K562 (cell line): ENCODE data around the gene CCDC87. TPM values are rescaled to one million over a fixed set of nuclear protein-coding genes. Genes with fewer than 3 reads are reported as not detected.
A peak's percentile ranks its signal among the peaks of the same experiment; 100 is the strongest.

Experiments used
- GTF2E2 ChIP-seq: fragments of 200-800 bp; sonication (Bioruptor generic); IDR thresholded peaks from 2 replicates; pipeline ENCODE4 v1.6.1; 2016; ENCODE audit warnings: missing genetic modification characterization, missing compliant biosample characterization
- HNRNPLL ChIP-seq: fragments of 200-400 bp; formaldehyde crosslinking; IDR thresholded peaks from 2 replicates; pipeline ENCODE4 v1.6.1; 2017; ENCODE audit warnings: low read length, low read depth, mild to moderate bottlenecking; ENCODE audit not compliant: poor library complexity, severe bottlenecking
- ILK ChIP-seq: fragments of 450-650 bp; IDR thresholded peaks from 2 replicates; pipeline ENCODE4 v1.6.1; 2016; ENCODE audit warnings: missing genetic modification characterization, low read depth, mild to moderate bottlenecking, missing compliant biosample characterization, moderate library complexity, borderline replicate concordance
- NR3C1 ChIP-seq: sonication (generic); formaldehyde crosslinking; IDR thresholded peaks from 2 replicates; pipeline ENCODE4 v1.8.1; 2022; ENCODE audit warnings: missing genetic modification reagents
- PHF20 ChIP-seq: fragments of 450-650 bp; IDR thresholded peaks from 2 replicates; pipeline ENCODE4 v1.6.1; 2018; ENCODE audit not compliant: partially characterized antibody
- SREBF2 ChIP-seq: sonication (generic); formaldehyde crosslinking; IDR thresholded peaks from 2 replicates; pipeline ENCODE4 v1.4.0; 2020; ENCODE audit warnings: mild to moderate bottlenecking, missing genetic modification reagents
- ZFX ChIP-seq: sonication (generic); formaldehyde crosslinking; IDR thresholded peaks from 2 replicates; pipeline ENCODE4 v1.8.0; 2022; ENCODE audit warnings: mild to moderate bottlenecking, missing genetic modification reagents, moderate library complexity
- ZNF12 ChIP-seq: sonication (generic); formaldehyde crosslinking; IDR thresholded peaks from 2 replicates; pipeline ENCODE4 v1.4.0; 2020; ENCODE audit warnings: mild to moderate bottlenecking, missing genetic modification reagents
- ZNF561 ChIP-seq: fragments of 450-650 bp; formaldehyde crosslinking; conservative IDR thresholded peaks from 2 replicates; pipeline ENCODE4 v1.4.0; 2020; ENCODE audit warnings: mild to moderate bottlenecking, moderate library complexity
- polyA plus RNA-seq, 8 experiments: library from polyadenylated mRNA; depleted of rRNA in 4 of 8; stranded (reverse) in 5 of 8; unstranded in 3 of 8; fragments of >200 nt; fragmentation: Nextera tagmentation in 2 of 8; fragmentation: Illumina TruSeq in 1 of 8; extraction: Ambion mirVana in 2 of 8; extraction: Trizol in 1 of 8; gene quantifications; 2 replicates each; pipeline versions ENCODE4 v1.2.1 to v1.2.3, GENCODE V29; 2011 to 2014; ENCODE audit warnings: inconsistent platforms in 1 of 8, missing spikeins in 1 of 8
- total RNA-seq, 7 experiments: library from RNA; depleted of rRNA in 6 of 7; stranded (reverse); fragments of >200 nt in 6 of 7; fragmentation: Illumina TruSeq in 2 of 7; extraction: Trizol in 2 of 7; gene quantifications; 2 replicates each; pipeline versions ENCODE4 v1.2.1 to v1.2.3, GENCODE V29; 2011 to 2021; ENCODE audit warnings: low replicate concordance in 1 of 7
- TF ChIP-seq, protein P1 (sequence below): fragments of 250-450 bp; sonication (Bioruptor Pico); IDR thresholded peaks from 2 replicates; pipeline ENCODE4 v1.4.0; 2020; ENCODE audit warnings: mild to moderate bottlenecking
- TF ChIP-seq, protein P2 (sequence below): fragments of 450-650 bp; IDR thresholded peaks from 2 replicates; pipeline ENCODE4 v1.7.0; 2016; ENCODE audit warnings: borderline replicate concordance
- TF ChIP-seq, protein P3 (sequence below): IDR thresholded peaks from 2 replicates; pipeline ENCODE4 v1.6.1; 2011; ENCODE audit warnings: borderline replicate concordance, low read depth, mild to moderate bottlenecking, moderate library complexity, low read length; ENCODE audit not compliant: insufficient read depth, poor library complexity, severe bottlenecking
- TF ChIP-seq, protein P4 (sequence below): fragments of 200-800 bp; sonication (Bioruptor generic); IDR thresholded peaks from 2 replicates; pipeline ENCODE4 v1.6.1; 2017; ENCODE audit warnings: missing genetic modification characterization, missing compliant biosample characterization
- TF ChIP-seq, protein P5 (sequence below): fragments of 450-650 bp; formaldehyde crosslinking; conservative IDR thresholded peaks from 2 replicates; pipeline ENCODE4 v1.4.0; 2022; ENCODE audit warnings: mild to moderate bottlenecking, missing genetic modification characterization
- TF ChIP-seq, protein P6 (sequence below): sonication (generic); formaldehyde crosslinking; IDR thresholded peaks from 2 replicates; pipeline ENCODE4 v1.8.0; 2022; ENCODE audit warnings: mild to moderate bottlenecking, missing genetic modification reagents
- TF ChIP-seq, protein P7 (sequence below): fragments of 250-450 bp; sonication (Bioruptor Pico); IDR thresholded peaks from 2 replicates; pipeline ENCODE4 v1.8.0; 2021; ENCODE audit warnings: borderline replicate concordance, mild to moderate bottlenecking, moderate library complexity; ENCODE audit not compliant: poor library complexity, severe bottlenecking

The CCDC87 gene
- total and polyA plus RNA-seq, 9 of the 15 experiments (the other 6 are each of a cell fraction or from before 2014, with no cell fraction given) = 0.03 to 0.44 (median 0.15) TPM; not detected in 1

DNA sequence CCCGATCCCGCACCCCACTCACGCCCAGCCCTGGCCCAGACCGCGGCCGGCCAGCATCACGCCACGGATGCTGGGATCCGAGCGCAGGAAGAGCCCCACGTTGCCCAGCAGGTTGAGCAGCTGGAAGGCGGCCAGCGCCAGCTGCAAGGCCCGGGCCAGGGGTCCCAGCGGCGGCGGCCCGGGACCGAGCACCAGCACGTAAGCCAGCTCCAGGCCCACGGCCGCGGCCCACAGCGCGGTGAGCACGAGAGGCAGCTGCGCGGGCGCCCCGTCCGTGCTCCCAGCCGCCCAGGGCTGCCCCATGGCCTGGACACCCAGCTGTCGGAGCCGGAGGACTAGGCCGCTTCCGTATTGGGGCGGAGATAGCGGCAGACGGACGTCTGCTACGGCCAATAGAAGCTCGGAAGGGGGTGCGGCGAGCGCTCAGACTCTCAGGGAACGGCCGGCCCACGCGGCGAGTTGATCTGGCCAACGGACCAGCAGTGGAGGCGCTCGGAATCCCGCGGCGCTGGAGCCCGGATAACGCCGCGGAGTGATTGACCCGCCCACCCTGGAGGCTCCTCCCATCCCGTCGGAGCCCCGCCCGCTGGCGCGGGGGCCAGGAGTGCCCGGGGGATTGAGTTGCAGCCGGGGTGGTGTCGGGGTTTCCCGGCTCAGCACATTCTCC is 47.0 kb downstream of the CCDC87 start, which contains the start of gene ZDHHC24 (continued):
- TF ChIP-seq, protein P1, sequence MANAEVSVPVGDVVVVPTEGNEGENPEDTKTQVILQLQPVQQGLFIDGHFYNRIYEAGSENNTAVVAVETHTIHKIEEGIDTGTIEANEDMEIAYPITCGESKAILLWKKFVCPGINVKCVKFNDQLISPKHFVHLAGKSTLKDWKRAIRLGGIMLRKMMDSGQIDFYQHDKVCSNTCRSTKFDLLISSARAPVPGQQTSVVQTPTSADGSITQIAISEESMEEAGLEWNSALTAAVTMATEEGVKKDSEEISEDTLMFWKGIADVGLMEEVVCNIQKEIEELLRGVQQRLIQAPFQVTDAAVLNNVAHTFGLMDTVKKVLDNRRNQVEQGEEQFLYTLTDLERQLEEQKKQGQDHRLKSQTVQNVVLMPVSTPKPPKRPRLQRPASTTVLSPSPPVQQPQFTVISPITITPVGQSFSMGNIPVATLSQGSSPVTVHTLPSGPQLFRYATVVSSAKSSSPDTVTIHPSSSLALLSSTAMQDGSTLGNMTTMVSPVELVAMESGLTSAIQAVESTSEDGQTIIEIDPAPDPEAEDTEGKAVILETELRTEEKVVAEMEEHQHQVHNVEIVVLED = peak; percentile 64
- TF ChIP-seq, protein P2, sequence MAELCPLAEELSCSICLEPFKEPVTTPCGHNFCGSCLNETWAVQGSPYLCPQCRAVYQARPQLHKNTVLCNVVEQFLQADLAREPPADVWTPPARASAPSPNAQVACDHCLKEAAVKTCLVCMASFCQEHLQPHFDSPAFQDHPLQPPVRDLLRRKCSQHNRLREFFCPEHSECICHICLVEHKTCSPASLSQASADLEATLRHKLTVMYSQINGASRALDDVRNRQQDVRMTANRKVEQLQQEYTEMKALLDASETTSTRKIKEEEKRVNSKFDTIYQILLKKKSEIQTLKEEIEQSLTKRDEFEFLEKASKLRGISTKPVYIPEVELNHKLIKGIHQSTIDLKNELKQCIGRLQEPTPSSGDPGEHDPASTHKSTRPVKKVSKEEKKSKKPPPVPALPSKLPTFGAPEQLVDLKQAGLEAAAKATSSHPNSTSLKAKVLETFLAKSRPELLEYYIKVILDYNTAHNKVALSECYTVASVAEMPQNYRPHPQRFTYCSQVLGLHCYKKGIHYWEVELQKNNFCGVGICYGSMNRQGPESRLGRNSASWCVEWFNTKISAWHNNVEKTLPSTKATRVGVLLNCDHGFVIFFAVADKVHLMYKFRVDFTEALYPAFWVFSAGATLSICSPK = no peak
- TF ChIP-seq ZNF12 (CRISPR knock-in tag) (peak; percentile 77; the same call in 1 of the 2 replicates), ZNF561 (CRISPR knock-in tag) (no peak), ILK (tag) (no peak), PHF20 (peak; percentile 71), HNRNPLL (peak; percentile 69), SREBF2 (CRISPR knock-in tag) (no peak), GTF2E2 (no peak), ZFX (CRISPR knock-in tag) (peak; percentile 98), NR3C1 (CRISPR knock-in tag) (peak; percentile 68; the same call in 1 of the 2 replicates)
- TF ChIP-seq, protein P3, sequence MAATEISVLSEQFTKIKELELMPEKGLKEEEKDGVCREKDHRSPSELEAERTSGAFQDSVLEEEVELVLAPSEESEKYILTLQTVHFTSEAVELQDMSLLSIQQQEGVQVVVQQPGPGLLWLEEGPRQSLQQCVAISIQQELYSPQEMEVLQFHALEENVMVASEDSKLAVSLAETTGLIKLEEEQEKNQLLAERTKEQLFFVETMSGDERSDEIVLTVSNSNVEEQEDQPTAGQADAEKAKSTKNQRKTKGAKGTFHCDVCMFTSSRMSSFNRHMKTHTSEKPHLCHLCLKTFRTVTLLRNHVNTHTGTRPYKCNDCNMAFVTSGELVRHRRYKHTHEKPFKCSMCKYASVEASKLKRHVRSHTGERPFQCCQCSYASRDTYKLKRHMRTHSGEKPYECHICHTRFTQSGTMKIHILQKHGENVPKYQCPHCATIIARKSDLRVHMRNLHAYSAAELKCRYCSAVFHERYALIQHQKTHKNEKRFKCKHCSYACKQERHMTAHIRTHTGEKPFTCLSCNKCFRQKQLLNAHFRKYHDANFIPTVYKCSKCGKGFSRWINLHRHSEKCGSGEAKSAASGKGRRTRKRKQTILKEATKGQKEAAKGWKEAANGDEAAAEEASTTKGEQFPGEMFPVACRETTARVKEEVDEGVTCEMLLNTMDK = no peak
- TF ChIP-seq, protein P4, sequence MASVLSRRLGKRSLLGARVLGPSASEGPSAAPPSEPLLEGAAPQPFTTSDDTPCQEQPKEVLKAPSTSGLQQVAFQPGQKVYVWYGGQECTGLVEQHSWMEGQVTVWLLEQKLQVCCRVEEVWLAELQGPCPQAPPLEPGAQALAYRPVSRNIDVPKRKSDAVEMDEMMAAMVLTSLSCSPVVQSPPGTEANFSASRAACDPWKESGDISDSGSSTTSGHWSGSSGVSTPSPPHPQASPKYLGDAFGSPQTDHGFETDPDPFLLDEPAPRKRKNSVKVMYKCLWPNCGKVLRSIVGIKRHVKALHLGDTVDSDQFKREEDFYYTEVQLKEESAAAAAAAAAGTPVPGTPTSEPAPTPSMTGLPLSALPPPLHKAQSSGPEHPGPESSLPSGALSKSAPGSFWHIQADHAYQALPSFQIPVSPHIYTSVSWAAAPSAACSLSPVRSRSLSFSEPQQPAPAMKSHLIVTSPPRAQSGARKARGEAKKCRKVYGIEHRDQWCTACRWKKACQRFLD (CRISPR knock-in tag) = no peak; the same call in 1 of the 2 replicates
- TF ChIP-seq, protein P5, sequence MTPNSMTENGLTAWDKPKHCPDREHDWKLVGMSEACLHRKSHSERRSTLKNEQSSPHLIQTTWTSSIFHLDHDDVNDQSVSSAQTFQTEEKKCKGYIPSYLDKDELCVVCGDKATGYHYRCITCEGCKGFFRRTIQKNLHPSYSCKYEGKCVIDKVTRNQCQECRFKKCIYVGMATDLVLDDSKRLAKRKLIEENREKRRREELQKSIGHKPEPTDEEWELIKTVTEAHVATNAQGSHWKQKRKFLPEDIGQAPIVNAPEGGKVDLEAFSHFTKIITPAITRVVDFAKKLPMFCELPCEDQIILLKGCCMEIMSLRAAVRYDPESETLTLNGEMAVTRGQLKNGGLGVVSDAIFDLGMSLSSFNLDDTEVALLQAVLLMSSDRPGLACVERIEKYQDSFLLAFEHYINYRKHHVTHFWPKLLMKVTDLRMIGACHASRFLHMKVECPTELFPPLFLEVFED (CRISPR knock-in tag) = no peak
- TF ChIP-seq, protein P6, sequence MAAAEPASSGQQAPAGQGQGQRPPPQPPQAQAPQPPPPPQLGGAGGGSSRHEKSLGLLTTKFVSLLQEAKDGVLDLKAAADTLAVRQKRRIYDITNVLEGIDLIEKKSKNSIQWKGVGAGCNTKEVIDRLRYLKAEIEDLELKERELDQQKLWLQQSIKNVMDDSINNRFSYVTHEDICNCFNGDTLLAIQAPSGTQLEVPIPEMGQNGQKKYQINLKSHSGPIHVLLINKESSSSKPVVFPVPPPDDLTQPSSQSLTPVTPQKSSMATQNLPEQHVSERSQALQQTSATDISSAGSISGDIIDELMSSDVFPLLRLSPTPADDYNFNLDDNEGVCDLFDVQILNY (CRISPR knock-in tag) = no peak
- TF ChIP-seq, protein P7, sequence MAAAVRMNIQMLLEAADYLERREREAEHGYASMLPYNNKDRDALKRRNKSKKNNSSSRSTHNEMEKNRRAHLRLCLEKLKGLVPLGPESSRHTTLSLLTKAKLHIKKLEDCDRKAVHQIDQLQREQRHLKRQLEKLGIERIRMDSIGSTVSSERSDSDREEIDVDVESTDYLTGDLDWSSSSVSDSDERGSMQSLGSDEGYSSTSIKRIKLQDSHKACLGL (CRISPR knock-in tag) = peak; percentile 13
